Chondrocyte (in vitro differentiated cells): Measurements from ENCODE around the gene MT1F. TPM values are rescaled to one million over a fixed set of nuclear protein-coding genes. Genes with fewer than 3 reads are reported as not detected.
A peak's percentile ranks its signal among the peaks of the same experiment; 100 is the strongest.

Experiments
- DNase-seq: peaks from one replicate; pipeline ENCODE4 v3.0.0; 2021; ENCODE audit warnings: mixed read lengths, low spot score
- H3K27ac Mint-ChIP-seq: one replicate; pipeline ENCODE4 v1.8.0; 2021; ENCODE audit warnings: mild to moderate bottlenecking, moderate library complexity, mixed read lengths; ENCODE audit not compliant: unreplicated experiment
- H3K27me3 Mint-ChIP-seq: 2 replicates; pipeline ENCODE4 v1.8.0; 2021; ENCODE audit warnings: low read depth, mixed read lengths
- H3K36me3 Mint-ChIP-seq: 2 replicates; pipeline ENCODE4 v1.8.0; 2021; ENCODE audit warnings: low read depth, mixed read lengths
- H3K4me1 Mint-ChIP-seq: 2 replicates; pipeline ENCODE4 v1.8.0; 2021; ENCODE audit warnings: low read depth, mild to moderate bottlenecking, mixed read lengths
- H3K4me3 Mint-ChIP-seq: one replicate; pipeline ENCODE4 v1.8.0; 2021; ENCODE audit warnings: mild to moderate bottlenecking, moderate library complexity, mixed read lengths; ENCODE audit not compliant: unreplicated experiment
- H3K9me3 Mint-ChIP-seq: 2 replicates; pipeline ENCODE4 v1.8.0; 2021; ENCODE audit warnings: low read depth, mixed read lengths
- CTCF ChIP-seq: fragments of 200-600 bp; sonication (generic); IDR thresholded peaks from 2 replicates; pipeline ENCODE4 v1.5.0; 2021; ENCODE audit warnings: antibody characterized with exemption, mild to moderate bottlenecking, moderate library complexity
- total RNA-seq: library from RNA; stranded (reverse); gene quantifications from 3 replicates; pipeline ENCODE4 v1.2.1, GENCODE V29; 2021

The MT1F gene
- total RNA-seq, 1 donor from 2014 or later = 5.8 TPM

- no peaks in the 10 kb centered on the region for H3K36me3 Mint-ChIP-seq
- no peak overlapping the region for H3K27ac Mint-ChIP-seq
- no peaks in the 10 kb centered on the region for H3K9me3 Mint-ChIP-seq
- TF ChIP-seq CTCF = no peak
- no peak for DNase-seq
- H3K27me3 Mint-ChIP-seq = peaks cover 14% of the 10 kb centered on the region
- no peak overlapping the region for H3K4me3 Mint-ChIP-seq
- H3K4me1 Mint-ChIP-seq = peaks cover 38% of the 10 kb centered on the region
Measured at GRCh38 chr16:56629531-56629930, 28.2 kb upstream of the MT1F start.

GRCh38 chr16:56630134-56630533, 27.6 kb upstream of the MT1F start:
- Mint-ChIP-seq H3K36me3 (no peaks in the 10 kb centered on the region), H3K4me3 (no peak overlapping the region), H3K9me3 (no peaks in the 10 kb centered on the region), H3K27ac (no peak overlapping the region), H3K4me1 (peaks cover 38% of the 10 kb centered on the region), H3K27me3 (peaks cover 20% of the 10 kb centered on the region)
- DNase-seq = no peak
- TF ChIP-seq CTCF = no peak

GRCh38 chr16:56631197-56631596, 26.6 kb upstream of the MT1F start:
- Mint-ChIP-seq H3K36me3 (no peaks in the 10 kb centered on the region), H3K27me3 (peaks cover 27% of the 10 kb centered on the region)

GRCh38 chr16:56631832-56632155, 26.0 kb upstream of the MT1F start:
- H3K27me3 Mint-ChIP-seq = peaks cover 33% of the 10 kb centered on the region
- no peak for DNase-seq
- no peaks in the 10 kb centered on the region for H3K9me3 Mint-ChIP-seq
- H3K4me3 Mint-ChIP-seq = peak overlapping the region; percentile 71
- H3K27ac Mint-ChIP-seq = no peak overlapping the region
- no peak for TF ChIP-seq CTCF
- H3K36me3 Mint-ChIP-seq = no peaks in the 10 kb centered on the region
- H3K4me1 Mint-ChIP-seq = peaks cover 25% of the 10 kb centered on the region

More at GRCh38 chr16:56631197-56631596, 26.6 kb upstream of the MT1F start:
- no peak for DNase-seq
- Mint-ChIP-seq H3K4me1 (peaks cover 31% of the 10 kb centered on the region), H3K9me3 (no peaks in the 10 kb centered on the region), H3K27ac (no peak overlapping the region), H3K4me3 (no peak overlapping the region)
- no peak for TF ChIP-seq CTCF

- no peak for DNase-seq
- Mint-ChIP-seq H3K36me3 (no peaks in the 10 kb centered on the region), H3K9me3 (no peaks in the 10 kb centered on the region), H3K27ac (no peak within 1 kb of the TSS), H3K4me1 (peaks cover 20% of the 10 kb centered on the region), H3K4me3 (peak within 1 kb of the TSS; percentile 71), H3K27me3 (peaks cover 38% of the 10 kb centered on the region)
- no peak for TF ChIP-seq CTCF
Measured at GRCh38 chr16:56632156-56632847, 25.5 kb upstream of the MT1F start, which contains the start of gene MT1M. Gene MT1M (plus strand): TSS chr16:56632659. CDS start chr16:56632732, 73 bp downstream.
